ENCODE results near the gene ZNF143. TPM values are rescaled to one million over a fixed set of nuclear protein-coding genes. Genes with fewer than 3 reads are reported as not detected.

ZNF143 gene
- total and polyA plus RNA-seq, 10 donors = 12.1 to 42.5 (median 32.9) TPM

DNA sequence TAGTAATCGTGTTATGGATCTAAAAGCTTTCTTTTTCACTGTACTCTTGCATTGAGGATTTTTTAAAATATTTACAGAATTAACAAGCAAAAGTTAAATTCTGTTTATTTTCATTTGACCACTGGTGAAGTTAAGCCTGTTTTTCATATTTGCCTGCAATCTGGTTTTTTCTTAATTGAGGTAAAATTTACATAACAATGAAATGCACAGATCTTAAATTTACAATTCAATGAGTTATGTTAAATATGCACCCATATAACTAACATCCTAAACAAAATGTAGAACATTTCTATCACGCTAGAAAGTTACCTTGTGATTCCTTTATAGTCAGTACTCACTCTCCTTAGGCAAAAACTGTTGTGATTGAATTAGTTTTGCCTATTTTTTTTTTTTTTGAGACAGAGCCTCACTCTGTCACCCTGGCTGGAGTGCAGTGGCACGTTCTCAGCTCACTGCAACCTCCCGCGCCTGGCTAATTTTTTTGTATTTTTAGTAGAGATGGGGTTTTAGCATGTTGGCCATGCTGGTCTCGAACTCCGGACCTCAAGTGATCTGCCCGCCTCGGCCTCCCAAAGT is 58.1 kb downstream of the ZNF143 start:
- intact Hi-C loops (cut with DNase I; ENCODE audit: low total_unique reads) = no loop called here
- DNase-seq = no peak
- Histone ChIP-seq H3K27me3 (replicated peaks in 1 of 7) (no peaks in the 10 kb centered on the region), H3K4me3 (no peak overlapping the region), H3K27ac (no peak overlapping the region), H3K36me3 (peaks cover 0 to 99% (median 51%) of the 10 kb centered on the region in 6 donors), H3K4me1 (no peaks in the 10 kb centered on the region), H3K9me3 (no peaks in the 10 kb centered on the region)
- TF ChIP-seq POLR2A (IDR thresholded peaks at IDR 0.05) = no peak
- no peak for TF ChIP-seq POLR2AphosphoS5 (IDR thresholded peaks at IDR 0.05)
- TF ChIP-seq CTCF (IDR thresholded peaks at IDR 0.05 in 8 of 11, conservative IDR thresholded peaks at IDR 0.05 in 3 of 11) = no peak
- WGBS, 5 donors = 96 to 99% (median 96%) methylated on average over 9 of the region's 9 CpGs

GRCh38 chr11:9524001-9524400 is 63.2 kb downstream of the ZNF143 start:
- no peak for DNase-seq
- no peaks in the 10 kb centered on the region for H3K9me3 ChIP-seq
- no peak for TF ChIP-seq CTCF (IDR thresholded peaks at IDR 0.05 in 8 of 11, conservative IDR thresholded peaks at IDR 0.05 in 3 of 11)
- no peak for TF ChIP-seq POLR2A (IDR thresholded peaks at IDR 0.05)
- no peak for TF ChIP-seq POLR2AphosphoS5 (IDR thresholded peaks at IDR 0.05)
- peaks cover 0 to 6% (median 0%) of the 10 kb centered on the region in 6 donors for H3K4me1 ChIP-seq
- no peaks in the 10 kb centered on the region for H3K27me3 ChIP-seq (replicated peaks in 1 of 7)
- intact Hi-C loops (cut with DNase I; ENCODE audit: low total_unique reads) = no loop called here
- no peak overlapping the region for H3K27ac ChIP-seq
- H3K36me3 ChIP-seq = peaks cover 0 to 99% (median 40%) of the 10 kb centered on the region in 6 donors
- WGBS, 5 donors = 93 to 100% (median 100%) methylated on average over 2 of the region's 2 CpGs
- H3K4me3 ChIP-seq = no peak overlapping the region

DNA sequence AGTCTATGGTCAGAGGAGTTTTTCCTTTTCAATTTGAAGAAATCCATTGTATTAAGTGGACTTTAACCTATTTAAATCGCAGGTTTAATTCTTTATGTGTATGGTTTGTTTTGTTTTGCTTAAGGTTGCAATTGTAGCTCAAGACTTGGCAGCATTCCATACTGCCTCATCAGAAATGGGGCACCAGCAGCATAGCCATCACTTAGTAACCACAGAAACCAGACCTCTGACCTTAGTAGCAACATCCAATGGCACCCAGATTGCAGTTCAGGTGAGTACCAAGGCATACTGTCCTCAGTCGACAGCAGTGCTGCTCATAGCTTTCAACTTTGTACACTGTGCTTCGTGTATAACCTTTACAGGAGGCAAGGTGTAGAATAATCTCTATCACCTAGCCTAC is 64.3 kb downstream of the ZNF143 start:
- DNase-seq = no peak
- Histone ChIP-seq H3K36me3 (peaks cover 0 to 93% (median 40%) of the 10 kb centered on the region in 6 donors), H3K27ac (no peak overlapping the region), H3K4me3 (no peak overlapping the region), H3K27me3 (replicated peaks in 1 of 7) (no peaks in the 10 kb centered on the region), H3K9me3 (no peaks in the 10 kb centered on the region), H3K4me1 (peaks cover 0 to 12% (median 0%) of the 10 kb centered on the region in 6 donors)
- intact Hi-C loops (cut with DNase I; ENCODE audit: low total_unique reads) = no loop called here
- no peak for TF ChIP-seq POLR2AphosphoS5 (IDR thresholded peaks at IDR 0.05)
- TF ChIP-seq POLR2A (IDR thresholded peaks at IDR 0.05) = no peak
- no peak for TF ChIP-seq CTCF (IDR thresholded peaks at IDR 0.05 in 8 of 11, conservative IDR thresholded peaks at IDR 0.05 in 3 of 11)
- 93 to 97% (median 97%) methylated on average over 3 of the region's 3 CpGs for WGBS, 5 donors

GRCh38 chr11:9527481-9528135 is 66.8 kb downstream of the ZNF143 start:
- H3K9me3 ChIP-seq = no peaks in the 10 kb centered on the region
- peak overlapping the region in 1 of 8 donors; percentile 26 for H3K27ac ChIP-seq
- H3K4me3 ChIP-seq = no peak overlapping the region
- no peak for DNase-seq
- 67 to 82% (median 71%) methylated on average over 8 of the region's 8 CpGs for WGBS, 5 donors
- peaks cover 0 to 68% (median 32%) of the 10 kb centered on the region in 6 donors for H3K36me3 ChIP-seq
- no peak for TF ChIP-seq CTCF (IDR thresholded peaks at IDR 0.05 in 8 of 11, conservative IDR thresholded peaks at IDR 0.05 in 3 of 11)
- TF ChIP-seq POLR2A (IDR thresholded peaks at IDR 0.05) = no peak
- no peak for TF ChIP-seq POLR2AphosphoS5 (IDR thresholded peaks at IDR 0.05)
- H3K27me3 ChIP-seq (replicated peaks in 1 of 7) = no peaks in the 10 kb centered on the region
- peaks cover 0 to 12% (median 0%) of the 10 kb centered on the region in 6 donors for H3K4me1 ChIP-seq
- intact Hi-C loops (cut with DNase I; ENCODE audit: low total_unique reads) = no loop called here
